IMR-90 (cell line): Measurements from ENCODE around the gene GOLT1A.

ENCODE experiments used
- BHLHE40 ChIP-seq: fragments of 150-350 bp; IDR thresholded peaks from 2 replicates; pipeline ENCODE4 v1.6.1; 2016; ENCODE audit warnings: mild to moderate bottlenecking, low read depth, low read length
- CTCF ChIP-seq: conservative IDR thresholded peaks from 2 replicates; pipeline ENCODE4 v1.5.1; 2012; ENCODE audit warnings: mild to moderate bottlenecking, low read depth, low read length, improper control_type of control experiment
- MXI1 ChIP-seq: IDR thresholded peaks from 2 replicates; pipeline ENCODE4 v1.6.1; 2012; ENCODE audit warnings: low read depth, mild to moderate bottlenecking, low read length, moderate library complexity, borderline replicate concordance
- NFE2L2 ChIP-seq: fragments of 150-350 bp; IDR thresholded peaks from 2 replicates; pipeline ENCODE4 v1.6.1; 2016; ENCODE audit warnings: low read depth, mild to moderate bottlenecking, low read length
- POLR2A ChIP-seq: IDR thresholded peaks from 2 replicates; pipeline ENCODE4 v1.6.1; 2012; ENCODE audit warnings: mild to moderate bottlenecking, low read depth, low read length
- RFX5 ChIP-seq: IDR thresholded peaks from 2 replicates; pipeline ENCODE4 v1.8.0; 2012; ENCODE audit warnings: low read depth, mild to moderate bottlenecking, low read length, moderate library complexity

- TF ChIP-seq CTCF (no peak), BHLHE40 (no peak), POLR2A (no peak), RFX5 (no peak), NFE2L2 (no peak), MXI1 (no peak)
These were observed 36.7 kb downstream of the GOLT1A start for GRCh38 chr1:204177133-204177532.
